Caki2 (cell line): ENCODE results near the gene PAIP2B. TPM values are rescaled to one million over a fixed set of nuclear protein-coding genes. Genes with fewer than 3 reads are reported as not detected.
"Not testable (repeated sequence)": the region's sequence is repeated elsewhere in the genome, so short reads cannot be mapped to it uniquely, and the experiment has no call there.

ENCODE experiments used
- DNase-seq: peaks from one replicate; pipeline ENCODE4 v3.0.0-alpha.2; 2015; ENCODE audit warnings: low read depth
- in situ Hi-C: cut with HindIII; loops from 2 replicates; pipeline ENCODE4 v1.10.0; 2016; ENCODE audit warnings: low sequenced_read_pairs, low pct_unique_long_range_greater_than_20kb, mixed read lengths
- total RNA-seq: library from RNA; depleted of rRNA; stranded (reverse); fragments of >200 nt; shearing (Covaris generic); gene quantifications from 2 replicates; pipeline ENCODE4 v1.2.3, GENCODE V29; 2014; ENCODE audit warnings: low replicate concordance

The PAIP2B gene
- total RNA-seq, 1 experiment from 2014 or later = 0.54 TPM

- in situ Hi-C loops = no loop called here
- DNase-seq = no peak
Measured at GRCh38 chr2:71224935-71225334, 2.0 kb downstream of the PAIP2B start.

GRCh38 chr2:71224457-71224856 is 2.4 kb downstream of the PAIP2B start:
- in situ Hi-C loops = no loop called here
- no peak for DNase-seq

- DNase-seq = peak; percentile 44
- in situ Hi-C loops = no loop called here
Measured at GRCh38 chr2:71223767-71224333, 3.1 kb downstream of the PAIP2B start.

- in situ Hi-C loops = no loop called here
Measured at GRCh38 chr2:71220743-71221142, 6.2 kb downstream of the PAIP2B start.

GRCh38 chr2:71216501-71216900 is 10.4 kb downstream of the PAIP2B start:
- DNase-seq = no peak

More at GRCh38 chr2:71220743-71221142, 6.2 kb downstream of the PAIP2B start:
- peak; percentile 35 for DNase-seq

GRCh38 chr2:71215447-71215846 is 11.5 kb downstream of the PAIP2B start:
- in situ Hi-C loops = no loop called here
- no peak for DNase-seq

More at GRCh38 chr2:71216501-71216900, 10.4 kb downstream of the PAIP2B start:
- in situ Hi-C loops = no loop called here

- DNase-seq = no peak
- in situ Hi-C loops = no loop called here
Measured at GRCh38 chr2:71212336-71212735, 14.6 kb downstream of the PAIP2B start.

GRCh38 chr2:71210292-71210691 is 16.6 kb downstream of the PAIP2B start:
- in situ Hi-C loops = no loop called here
- no peak for DNase-seq

GRCh38 chr2:71208756-71209155 is 18.1 kb downstream of the PAIP2B start:
- in situ Hi-C loops = no loop called here
- no peak for DNase-seq

GRCh38 chr2:71207601-71208000 is 19.3 kb downstream of the PAIP2B start:
- DNase-seq = no peak
- in situ Hi-C loops = no loop called here

GRCh38 chr2:71206271-71206670 is 20.6 kb downstream of the PAIP2B start:
- no peak for DNase-seq
- in situ Hi-C loops = no loop called here

- in situ Hi-C loops = no loop called here
- no peak for DNase-seq
Measured at GRCh38 chr2:71191570-71191943, 35.3 kb downstream of the PAIP2B start.

- in situ Hi-C loops = no loop called here
- DNase-seq = no peak
Measured at GRCh38 chr2:71190656-71191569, 36.0 kb downstream of the PAIP2B start.

GRCh38 chr2:71187589-71187988 is 39.3 kb downstream of the PAIP2B start:
- no peak for DNase-seq
- in situ Hi-C loops = no loop called here

- in situ Hi-C loops = no loop called here
- no peak for DNase-seq
Measured at GRCh38 chr2:71186973-71187372, 39.9 kb downstream of the PAIP2B start.

GRCh38 chr2:71183306-71184115 is 43.4 kb downstream of the PAIP2B start:
- DNase-seq = not testable (repeated sequence)

GRCh38 chr2:71181316-71181715 is 45.6 kb downstream of the PAIP2B start:
- in situ Hi-C loops = no loop called here
- DNase-seq = no peak

More at GRCh38 chr2:71183306-71184115, 43.4 kb downstream of the PAIP2B start:
- in situ Hi-C loops = not testable (repeated sequence)

- DNase-seq, in situ Hi-C loops: not testable (repeated sequence)
Measured at GRCh38 chr2:71178836-71179235, 48.1 kb downstream of the PAIP2B start.

GRCh38 chr2:71174207-71174606 is 52.7 kb downstream of the PAIP2B start:
- no peak for DNase-seq
- in situ Hi-C loops = no loop called here
